Tibial nerve (tissue), 4 donors: ENCODE data around the gene MTCL1. TPM values are rescaled to one million over a fixed set of nuclear protein-coding genes. Genes with fewer than 3 reads are reported as not detected.

Experiments used
- DNase-seq, 2 donors: peaks; one replicate each; pipeline ENCODE4 v3.0.0-alpha.2; 2019; ENCODE audit warnings: low spot score in 2 of 2
- H3K27ac ChIP-seq, 4 donors: fragments of 200-600 bp; sonication (generic) in 3 of 4; one replicate each; pipeline ENCODE4 v1.5.1; 2017 to 2019; ENCODE audit warnings: mild to moderate bottlenecking in 1 of 4
- H3K27me3 ChIP-seq, 2 donors: fragments of 200-600 bp; sonication (generic) in 1 of 2; one replicate each; pipeline versions ENCODE4 v1.5.1 to v1.6.0; 2017 to 2019
- H3K36me3 ChIP-seq, 3 donors: fragments of 200-600 bp; sonication (generic); one replicate each; pipeline ENCODE4 v1.5.1; 2018 to 2019
- H3K4me1 ChIP-seq, 4 donors: fragments of 200-600 bp; sonication (generic) in 3 of 4; one replicate each; pipeline ENCODE4 v1.5.1; 2017 to 2019
- H3K4me3 ChIP-seq, 4 donors: fragments of 200-600 bp; sonication (generic) in 3 of 4; one replicate each; pipeline ENCODE4 v1.5.1; 2017 to 2019; ENCODE audit warnings: mild to moderate bottlenecking in 1 of 4, moderate library complexity in 1 of 4
- H3K9me3 ChIP-seq, 4 donors: fragments of 200-600 bp; sonication (generic) in 3 of 4; one replicate each; pipeline ENCODE4 v1.5.1; 2017 to 2019
- CTCF ChIP-seq, 5 experiments: fragments of 200-600 bp in 3 of 5; fragments of 450-650 bp in 2 of 5; sonication (generic) in 3 of 5; IDR thresholded peaks; one replicate each; pipeline ENCODE4 v1.5.1; 2016 to 2019; ENCODE audit warnings: antibody characterized with exemption in 5 of 5, mild to moderate bottlenecking in 3 of 5, moderate library complexity in 2 of 5
- EP300 ChIP-seq, 2 donors: sonication (generic); formaldehyde crosslinking; IDR thresholded peaks; one replicate each; pipeline ENCODE4 v1.6.1; 2017; ENCODE audit warnings: antibody characterized with exemption in 2 of 2, mild to moderate bottlenecking in 1 of 2
- POLR2A ChIP-seq, 2 donors: fragments of 450-650 bp; IDR thresholded peaks; one replicate each; pipeline ENCODE4 v1.6.1; 2017; ENCODE audit warnings: antibody characterized with exemption in 2 of 2, mild to moderate bottlenecking in 2 of 2, moderate library complexity in 2 of 2
- WGBS, 2 donors: methylation state at CpG; one replicate each; pipeline ENCODE4 v1.1.5; 2018; 5-methylcytosine and 5-hydroxymethylcytosine counted together
- small RNA-seq: library from RNA; depleted of rRNA; stranded (forward); fragments of <200 nt; gene quantifications from one replicate; pipeline ENCODE3, GENCODE V24; 2016
- total RNA-seq, 4 donors: library from RNA; depleted of rRNA; stranded (reverse); fragments of >200 nt; gene quantifications; one replicate each; pipeline ENCODE4 v1.1.0, GENCODE V29; 2016

Gene MTCL1
- total RNA-seq, 4 donors from 2014 or later: 4.6 to 18.3 (median 5.3) TPM

- H3K9me3 ChIP-seq: peaks cover 0 to 7% (median 0%) of the 10 kb centered on the region in 4 donors
- DNase-seq: no peak
- H3K4me3 ChIP-seq: no peak overlapping the region
- no peaks in the 10 kb centered on the region for H3K4me1 ChIP-seq
- H3K27me3 ChIP-seq: no peaks in the 10 kb centered on the region
- no peaks in the 10 kb centered on the region for H3K36me3 ChIP-seq
- 85 to 87% methylated on average over 5 of the region's 5 CpGs for WGBS, 2 donors
- TF ChIP-seq EP300 (IDR thresholded peaks at IDR 0.05) (no peak), POLR2A (IDR thresholded peaks at IDR 0.05) (no peak), CTCF (IDR thresholded peaks at IDR 0.05) (no peak)
- no peak overlapping the region for H3K27ac ChIP-seq
These were observed 171.5 kb downstream of the MTCL1 start for GRCh38 chr18:8876887-8877286.

- Histone ChIP-seq H3K27ac (no peak overlapping the region), H3K9me3 (peaks cover 0 to 33% (median 2%) of the 10 kb centered on the region in 4 donors), H3K4me3 (no peak overlapping the region), H3K4me1 (no peaks in the 10 kb centered on the region), H3K36me3 (no peaks in the 10 kb centered on the region), H3K27me3 (no peaks in the 10 kb centered on the region)
- DNase-seq: no peak
- WGBS, 2 donors: 97 to 100% methylated on average over 1 of the region's 1 CpG
- TF ChIP-seq POLR2A (IDR thresholded peaks at IDR 0.05) (no peak), CTCF (IDR thresholded peaks at IDR 0.05) (no peak), EP300 (IDR thresholded peaks at IDR 0.05) (no peak)
These were observed 175.7 kb downstream of the MTCL1 start for GRCh38 chr18:8881103-8881502.

Small RNA genes within 50 kb of the gene (small RNA-seq; reads per million reads assigned to genes)
- gene RF00019: not detected

Other genes starting within 250 kb of the MTCL1 start
- gene RAB12, start 96.1 kb upstream of the MTCL1 start, total RNA-seq: 100 to 1,000 TPM in 1 of 4 donors, 10 to 100 TPM in 3; 36.0 to 102 (median 53.5) TPM